Liver (tissue), 9 donors: ENCODE results near the gene PTPN4. TPM values are rescaled to one million over a fixed set of nuclear protein-coding genes. Genes with fewer than 3 reads are reported as not detected.

Experiments used
- DNase-seq: peaks from one replicate; pipeline ENCODE4 v3.0.0-alpha.2; 2017; ENCODE audit warnings: low spot score
- H3K27ac ChIP-seq, 2 donors: one replicate each; pipeline ENCODE4 v1.7.0; 2013; ENCODE audit warnings: inconsistent platforms in 2 of 2, low read length in 2 of 2, control low read depth in 1 of 2, low read depth in 1 of 2, mild to moderate bottlenecking in 1 of 2
- H3K27me3 ChIP-seq, 4 donors: one replicate each; pipeline versions ENCODE4 v1.6.1 to v1.7.0; 2013; ENCODE audit warnings: low read length in 3 of 4, inconsistent platforms in 1 of 4, mild to moderate bottlenecking in 1 of 4, moderate library complexity in 1 of 4; ENCODE audit not compliant: control insufficient read depth in 4 of 4, insufficient read depth in 4 of 4
- H3K36me3 ChIP-seq, 4 donors: one replicate each; pipeline versions ENCODE4 v1.6.1 to v1.7.0; 2013; ENCODE audit warnings: low read length in 3 of 4, mild to moderate bottlenecking in 3 of 4, low read depth in 1 of 4, moderate library complexity in 1 of 4; ENCODE audit not compliant: control insufficient read depth in 4 of 4, insufficient read depth in 3 of 4
- H3K4me1 ChIP-seq, 4 donors: one replicate each; pipeline versions ENCODE4 v1.6.1 to v1.7.0; 2013; ENCODE audit warnings: low read length in 3 of 4, mild to moderate bottlenecking in 3 of 4, moderate library complexity in 1 of 4; ENCODE audit not compliant: control insufficient read depth in 4 of 4, insufficient read depth in 4 of 4
- H3K4me3 ChIP-seq, 3 donors: one replicate each; pipeline versions ENCODE4 v1.6.1 to v1.7.0; 2013; ENCODE audit warnings: low read length in 3 of 3, control low read depth in 1 of 3, low read depth in 1 of 3, mild to moderate bottlenecking in 1 of 3
- H3K9ac ChIP-seq, 2 donors: one replicate each; pipeline ENCODE4 v1.7.0; 2013; ENCODE audit warnings: low read length in 2 of 2, mild to moderate bottlenecking in 2 of 2, moderate library complexity in 2 of 2, control low read depth in 1 of 2, low read depth in 1 of 2
- H3K9me3 ChIP-seq, 4 donors: one replicate each; pipeline versions ENCODE4 v1.6.1 to v1.7.0; 2013; ENCODE audit warnings: low read length in 3 of 4; ENCODE audit not compliant: control insufficient read depth in 4 of 4
- ATF3 ChIP-seq: IDR thresholded peaks from 2 replicates; pipeline ENCODE4 v1.6.1; 2016; ENCODE audit warnings: antibody characterized with exemption
- EGR1 ChIP-seq, 2 donors: IDR thresholded peaks; 2 replicates each; pipeline ENCODE4 v1.6.1; 2016 to 2018; ENCODE audit warnings: antibody characterized with exemption in 2 of 2, low read depth in 2 of 2
- FOXA2 ChIP-seq: IDR thresholded peaks from 2 replicates; pipeline ENCODE4 v1.6.1; 2016; ENCODE audit warnings: antibody characterized with exemption
- GABPA ChIP-seq, 2 donors: IDR thresholded peaks in 1 of 2; conservative IDR thresholded peaks in 1 of 2; 2 replicates each; pipeline ENCODE4 v1.6.1; 2016; ENCODE audit warnings: antibody characterized with exemption in 2 of 2, mild to moderate bottlenecking in 1 of 2, moderate library complexity in 1 of 2
- HNF4A ChIP-seq, 2 donors: conservative IDR thresholded peaks; 2 replicates each; pipeline ENCODE4 v1.6.1; 2016; ENCODE audit warnings: antibody characterized with exemption in 2 of 2, mild to moderate bottlenecking in 2 of 2
- HNF4G ChIP-seq: IDR thresholded peaks from 2 replicates; pipeline ENCODE4 v1.6.1; 2016; ENCODE audit warnings: antibody characterized with exemption
- JUND ChIP-seq, 2 donors: IDR thresholded peaks; 2 replicates each; pipeline ENCODE4 v1.6.1; 2016; ENCODE audit warnings: antibody characterized with exemption in 2 of 2
- MAX ChIP-seq: IDR thresholded peaks from 2 replicates; pipeline ENCODE4 v1.6.1; 2016; ENCODE audit warnings: antibody characterized with exemption
- NR2F2 ChIP-seq: IDR thresholded peaks from 2 replicates; pipeline ENCODE4 v1.6.1; 2016; ENCODE audit warnings: antibody characterized with exemption
- RAD21 ChIP-seq, 2 donors: IDR thresholded peaks; 2 replicates each; pipeline ENCODE4 v1.6.1; 2016; ENCODE audit warnings: antibody characterized with exemption in 2 of 2, mild to moderate bottlenecking in 2 of 2
- REST ChIP-seq: IDR thresholded peaks from 2 replicates; pipeline ENCODE4 v1.6.1; 2016; ENCODE audit warnings: antibody characterized with exemption, mild to moderate bottlenecking
- RXRA ChIP-seq, 2 donors: IDR thresholded peaks; 2 replicates each; pipeline ENCODE4 v1.6.1; 2017 to 2018; ENCODE audit warnings: antibody characterized with exemption in 2 of 2, mild to moderate bottlenecking in 1 of 2
- TAF1 ChIP-seq: conservative IDR thresholded peaks from 2 replicates; pipeline ENCODE4 v1.6.1; 2016; ENCODE audit warnings: antibody characterized with exemption, mild to moderate bottlenecking
- ZBTB33 ChIP-seq: IDR thresholded peaks from 2 replicates; pipeline ENCODE4 v1.6.1; 2016; ENCODE audit warnings: antibody characterized with exemption
- WGBS: extraction: QIAGEN DNeasy Blood & Tissue Kit; methylation state at CpG from one replicate; pipeline ENCODE4 v1.1.7; 2013; 5-methylcytosine and 5-hydroxymethylcytosine counted together
- polyA plus RNA-seq, 2 donors: library from polyadenylated mRNA; stranded (reverse) in 1 of 2; unstranded in 1 of 2; fragments of 200-250 nt in 1 of 2; fragments of >200 nt in 1 of 2; fragmentation: Nextera tagmentation in 1 of 2; extraction: Ambion mirVana in 1 of 2; gene quantifications; one replicate each; pipeline versions ENCODE4 v1.2.1 to v1.2.3, GENCODE V29; 2013 to 2015
- total RNA-seq, 2 donors: library from RNA; depleted of rRNA; stranded (reverse); fragments of >200 nt; gene quantifications; one replicate each; pipeline ENCODE4 v1.2.3, GENCODE V29; 2014
- donor health status: healthy.
- donor health status: healthy.
- donor health status: healthy.
- donor health status: healthy.
- donor health status: healthy.

PTPN4 gene
- total and polyA plus RNA-seq, 4 donors: 4.2 to 34.6 (median 9.5) TPM

GRCh38 chr2:119788752-119789151, 29.0 kb downstream of the PTPN4 start:
- WGBS: 89% methylated on average over 1 of the region's 1 CpG
- H3K4me3 ChIP-seq: no peak overlapping the region
- H3K9ac ChIP-seq: no peak overlapping the region
- peaks cover 0 to 2% (median 0%) of the 10 kb centered on the region in 4 donors for H3K36me3 ChIP-seq
- no peaks in the 10 kb centered on the region for H3K9me3 ChIP-seq
- DNase-seq: no peak
- no peaks in the 10 kb centered on the region for H3K27me3 ChIP-seq
- H3K27ac ChIP-seq: no peak overlapping the region
- no peak for TF ChIP-seq REST
- no peak for TF ChIP-seq NR2F2
- no peak for TF ChIP-seq JUND (IDR thresholded peaks at IDR 0.05)
- TF ChIP-seq ZBTB33: no peak
- no peak for TF ChIP-seq MAX
- TF ChIP-seq HNF4G: no peak
- TF ChIP-seq TAF1: no peak
- no peak for TF ChIP-seq HNF4A (conservative IDR thresholded peaks at IDR 0.05)
- TF ChIP-seq ATF3: no peak
- TF ChIP-seq EGR1 (IDR thresholded peaks at IDR 0.05; ENCODE audit: low read depth in 2 of 2): no peak
- TF ChIP-seq FOXA2: no peak
- TF ChIP-seq RAD21 (IDR thresholded peaks at IDR 0.05): no peak
- TF ChIP-seq GABPA (IDR thresholded peaks at IDR 0.05 in 1 of 2, conservative IDR thresholded peaks at IDR 0.05 in 1 of 2): no peak
- TF ChIP-seq RXRA (IDR thresholded peaks at IDR 0.05): no peak
- H3K4me1 ChIP-seq: peaks cover 0 to 4% (median 0%) of the 10 kb centered on the region in 4 donors

GRCh38 chr2:119790466-119790865, 30.7 kb downstream of the PTPN4 start:
- Histone ChIP-seq H3K9me3 (no peaks in the 10 kb centered on the region), H3K4me3 (no peak overlapping the region), H3K27ac (no peak overlapping the region), H3K36me3 (peaks cover 0 to 2% (median 0%) of the 10 kb centered on the region in 4 donors), H3K4me1 (no peaks in the 10 kb centered on the region), H3K9ac (no peak overlapping the region), H3K27me3 (no peaks in the 10 kb centered on the region)
- DNase-seq: no peak
- TF ChIP-seq HNF4A (conservative IDR thresholded peaks at IDR 0.05): no peak
